HK-2 (cell line): Measurements from ENCODE around the gene LIPA.
A peak's percentile ranks its signal among the peaks of the same experiment; 100 is the strongest.

Experiments
- DNase-seq: peaks from one replicate; pipeline ENCODE4 v3.0.0-alpha.2; 2018; ENCODE audit not compliant: unreplicated experiment

The LIPA gene

GRCh38 chr10:89241026-89241425 lies 10.5 kb downstream of the LIPA start:
- no peak for DNase-seq

DNA sequence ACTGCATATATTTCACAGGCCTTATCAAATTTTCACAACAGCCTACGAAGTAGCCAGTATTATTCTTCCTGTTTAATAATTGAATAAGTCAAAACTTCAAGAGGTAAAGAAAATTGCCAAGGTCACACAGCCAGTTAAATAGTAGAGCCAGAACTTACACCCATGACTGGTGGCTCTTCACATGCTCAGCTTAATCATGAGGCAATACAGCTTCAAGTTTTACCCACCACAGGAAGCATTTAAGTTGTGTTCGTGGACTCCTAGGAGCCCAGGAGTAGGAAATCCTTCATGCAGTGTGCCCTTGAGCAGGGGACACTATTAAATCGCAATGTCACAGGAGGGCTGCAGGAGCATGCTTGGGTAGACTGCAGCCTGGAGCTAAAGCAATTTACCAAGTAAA lies 11.1 kb downstream of the LIPA start:
- DNase-seq = no peak

- no peak for DNase-seq
These were observed 12.5 kb downstream of the LIPA start for GRCh38 chr10:89238956-89239644.

DNA sequence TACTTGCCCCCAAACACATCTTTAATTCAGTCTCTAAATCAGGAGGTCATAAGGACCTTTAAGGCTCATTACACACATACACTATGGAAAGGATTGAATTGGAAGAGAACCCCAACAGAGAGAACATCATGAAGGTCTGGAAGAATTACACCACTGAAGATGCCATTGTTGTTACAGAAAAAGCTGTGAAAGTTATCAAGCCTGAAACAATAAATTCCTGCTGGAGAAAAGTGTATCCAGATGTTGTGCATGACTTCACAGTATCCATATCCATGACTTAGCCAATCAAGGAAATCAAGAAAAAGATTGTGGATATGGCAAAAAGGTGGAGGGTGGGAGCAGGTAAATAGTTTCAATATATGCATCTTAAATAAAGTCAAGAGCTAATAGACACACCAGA lies 13.7 kb downstream of the LIPA start:
- no peak for DNase-seq

- DNase-seq = no peak
These were observed 15.3 kb downstream of the LIPA start for GRCh38 chr10:89236226-89236797.

DNA sequence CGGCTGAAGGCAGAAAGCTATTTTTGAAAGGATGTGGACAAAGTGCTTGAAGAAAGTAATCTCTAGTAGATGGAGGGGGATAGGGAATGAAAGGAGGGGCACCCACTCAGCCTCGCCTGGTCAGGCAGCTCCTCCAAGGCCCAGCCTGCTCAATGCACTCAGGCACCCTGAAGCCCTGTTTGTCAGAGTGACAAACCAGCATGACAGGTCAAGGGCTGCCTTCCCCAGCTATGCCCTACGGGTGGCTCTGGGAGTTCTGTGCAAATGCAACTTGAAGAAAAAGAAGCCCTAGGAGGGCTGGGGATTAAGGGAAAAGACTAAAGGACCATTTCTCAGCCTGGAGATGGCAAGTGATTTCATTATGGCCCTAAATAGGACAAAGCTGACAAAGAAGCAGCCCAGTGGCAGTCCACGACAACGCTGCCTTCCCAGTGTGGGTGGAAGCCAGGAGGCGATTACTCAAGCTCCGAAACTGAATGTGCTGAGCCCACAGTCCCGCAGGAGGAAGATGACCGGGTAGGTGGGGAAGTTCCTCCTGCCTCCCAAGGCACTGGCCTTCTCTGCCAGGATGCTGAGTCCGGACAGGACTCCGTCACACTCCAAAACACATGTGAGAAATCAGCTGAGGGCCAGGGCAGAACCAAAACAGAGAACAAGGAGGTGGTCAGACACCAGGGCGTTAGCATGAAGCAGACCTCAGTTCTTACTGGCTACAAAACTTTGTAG lies 16.3 kb downstream of the LIPA start:
- no peak for DNase-seq

GRCh38 chr10:89233033-89233432 lies 18.5 kb downstream of the LIPA start:
- no peak for DNase-seq

DNA sequence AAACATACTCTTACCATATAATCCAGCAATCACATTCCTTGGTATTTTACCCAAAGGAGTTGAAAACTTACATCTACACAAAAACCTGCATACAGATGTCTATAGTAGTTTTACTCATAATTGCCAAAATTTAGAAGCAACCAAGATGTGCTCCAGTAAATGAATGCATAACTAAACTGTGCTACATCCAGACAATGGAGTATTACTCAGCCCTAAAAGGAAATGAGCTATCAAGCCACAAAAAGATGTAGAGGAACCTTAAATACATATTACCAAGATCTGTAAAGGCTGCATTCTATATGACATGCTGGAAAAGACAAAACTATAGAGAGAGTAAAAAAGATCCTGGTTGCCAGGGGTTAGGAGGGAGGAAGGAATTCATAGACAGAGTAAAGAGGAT lies 22.6 kb downstream of the LIPA start:
- DNase-seq = no peak

DNA sequence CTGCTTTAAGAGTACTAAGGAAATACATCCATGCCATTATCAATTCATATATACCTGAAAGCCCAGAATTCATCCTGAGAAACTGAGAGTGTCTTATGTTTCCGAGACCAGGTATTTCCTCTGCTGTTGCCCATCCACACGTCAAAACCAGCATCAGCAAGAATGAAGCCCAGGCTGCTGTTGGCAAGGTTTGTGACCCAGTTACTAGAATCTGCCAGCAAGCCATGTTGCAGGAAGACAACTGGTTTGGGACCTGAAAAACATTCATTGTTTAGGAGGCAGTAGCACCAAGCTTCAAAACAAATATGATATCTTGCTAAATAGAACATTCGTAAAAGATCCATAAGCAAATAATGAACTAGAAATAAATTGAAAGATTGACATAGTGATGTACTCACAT lies 23.4 kb downstream of the LIPA start:
- DNase-seq = no peak

DNA sequence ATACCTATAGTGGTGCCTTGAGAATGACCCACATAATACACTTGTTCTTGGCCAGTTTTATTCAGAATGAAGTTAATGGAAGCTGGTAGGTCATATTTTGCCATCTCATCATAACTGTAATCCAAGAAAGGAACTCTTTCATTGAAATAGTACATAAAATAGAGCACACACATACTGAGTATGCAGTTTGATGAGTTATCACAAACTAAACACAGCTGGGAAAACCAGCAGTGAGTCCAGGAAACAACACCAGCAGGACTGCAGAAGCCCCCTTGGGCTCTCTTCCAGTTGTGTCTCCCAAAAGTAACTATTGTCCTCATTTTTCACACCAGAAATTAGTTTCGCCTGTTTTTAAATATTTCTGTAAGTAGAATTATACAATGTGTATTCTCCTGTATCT lies 24.7 kb downstream of the LIPA start:
- DNase-seq = no peak

DNA sequence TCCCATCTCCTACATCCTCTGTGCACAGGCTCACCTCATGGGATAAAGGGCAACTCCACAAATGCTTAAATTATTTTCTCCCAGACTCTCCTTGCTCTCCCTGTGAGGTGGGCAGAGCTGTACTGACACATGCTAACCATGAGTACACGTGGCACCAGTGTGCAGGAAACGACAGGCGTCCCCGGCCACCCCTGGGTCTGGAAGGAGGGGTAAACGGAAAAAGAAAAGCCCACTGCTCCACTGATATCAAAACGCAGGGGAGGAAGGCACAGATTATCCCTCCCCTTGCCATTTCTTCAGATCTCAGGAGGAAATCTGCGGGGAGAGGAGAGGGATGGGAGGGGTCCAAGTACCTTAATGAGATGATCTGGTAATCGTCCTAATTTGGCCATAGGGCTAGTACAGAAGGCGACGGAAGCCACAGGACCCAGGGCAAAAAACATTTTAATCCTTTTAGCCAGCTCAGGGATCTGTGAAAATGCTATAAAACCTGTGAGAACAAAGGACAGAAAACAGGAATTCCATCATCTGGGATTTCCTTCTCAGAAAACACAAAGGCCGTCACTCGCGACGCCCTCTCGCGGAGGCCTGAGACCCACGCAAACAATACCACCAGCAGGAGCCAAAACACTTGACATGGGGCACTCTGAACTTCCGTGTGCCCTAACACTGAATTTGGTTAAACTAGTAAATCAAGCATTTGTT lies 26.7 kb downstream of the LIPA start:
- DNase-seq = no peak

DNA sequence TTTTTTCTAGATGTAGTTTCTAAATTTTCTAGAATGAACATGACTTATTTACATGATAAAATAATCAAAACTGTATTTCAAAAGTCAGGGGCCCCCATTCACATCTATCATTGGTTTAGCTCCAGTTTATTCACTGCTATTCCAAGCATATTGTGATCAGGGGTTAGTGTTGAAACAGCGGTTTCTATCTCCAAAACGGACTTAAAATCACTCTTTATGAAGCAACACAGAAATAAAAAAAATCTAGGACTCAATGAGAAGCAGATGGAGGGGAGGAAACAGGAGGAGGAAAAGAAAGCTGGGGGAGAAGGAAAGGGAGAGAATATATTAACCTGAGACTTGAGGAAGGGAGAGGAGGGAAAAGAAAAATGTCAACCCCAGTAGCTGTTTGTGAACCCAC lies 29.7 kb downstream of the LIPA start:
- DNase-seq = no peak

- DNase-seq = no peak
These were observed 31.9 kb downstream of the LIPA start for GRCh38 chr10:89219513-89220218.

- DNase-seq = peak; percentile 38
These were observed 34.3 kb downstream of the LIPA start for GRCh38 chr10:89217057-89217990.

- no peak for DNase-seq
These were observed 35.5 kb downstream of the LIPA start for GRCh38 chr10:89216056-89216455.

DNA sequence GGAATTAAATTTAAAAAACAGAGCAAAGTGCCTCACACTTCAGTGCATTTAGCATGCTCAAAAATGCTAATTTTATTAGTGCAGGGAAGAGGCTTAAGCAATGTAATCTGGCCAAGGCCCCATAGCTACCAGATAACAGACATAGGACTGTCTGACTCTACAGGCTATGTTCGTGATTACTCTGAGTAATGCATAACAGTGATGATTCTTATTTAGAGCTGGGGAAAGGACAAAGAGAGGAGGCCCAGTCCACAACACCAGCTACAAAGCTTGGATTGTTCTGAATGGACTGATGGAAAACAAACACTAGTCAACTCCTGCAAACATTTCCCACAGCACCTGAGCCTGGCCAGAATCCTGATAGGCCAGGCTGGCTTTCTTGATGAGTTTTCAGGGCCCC lies 36.1 kb downstream of the LIPA start:
- no peak for DNase-seq

DNA sequence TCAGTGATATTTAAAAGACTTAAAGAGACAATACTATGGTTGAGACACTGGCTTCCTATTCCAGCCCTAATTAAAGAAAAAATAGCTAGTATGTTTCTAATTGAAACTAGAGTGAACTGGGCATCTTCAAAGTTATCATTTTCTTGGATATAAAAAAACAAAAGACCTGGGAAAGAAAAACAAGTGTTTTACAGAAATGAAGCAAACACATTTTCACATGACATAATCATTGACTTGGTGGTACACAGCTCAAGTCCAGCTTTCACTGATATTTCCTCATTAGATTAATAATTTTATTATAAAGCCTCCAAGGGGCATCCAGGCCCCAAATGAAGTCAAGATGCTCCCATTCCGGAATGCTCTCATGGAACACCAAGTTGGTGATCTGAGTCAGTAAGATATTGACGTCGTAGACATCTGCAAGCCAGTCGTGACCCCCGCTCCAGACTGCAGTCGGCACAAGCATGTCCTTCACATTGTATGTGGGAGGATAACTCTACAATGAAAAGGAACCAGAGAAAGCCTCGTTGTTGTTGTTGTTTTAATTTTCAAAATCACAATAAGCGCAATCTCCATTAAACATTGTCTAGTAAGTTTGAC lies 36.9 kb downstream of the LIPA start:
- no peak for DNase-seq

DNA sequence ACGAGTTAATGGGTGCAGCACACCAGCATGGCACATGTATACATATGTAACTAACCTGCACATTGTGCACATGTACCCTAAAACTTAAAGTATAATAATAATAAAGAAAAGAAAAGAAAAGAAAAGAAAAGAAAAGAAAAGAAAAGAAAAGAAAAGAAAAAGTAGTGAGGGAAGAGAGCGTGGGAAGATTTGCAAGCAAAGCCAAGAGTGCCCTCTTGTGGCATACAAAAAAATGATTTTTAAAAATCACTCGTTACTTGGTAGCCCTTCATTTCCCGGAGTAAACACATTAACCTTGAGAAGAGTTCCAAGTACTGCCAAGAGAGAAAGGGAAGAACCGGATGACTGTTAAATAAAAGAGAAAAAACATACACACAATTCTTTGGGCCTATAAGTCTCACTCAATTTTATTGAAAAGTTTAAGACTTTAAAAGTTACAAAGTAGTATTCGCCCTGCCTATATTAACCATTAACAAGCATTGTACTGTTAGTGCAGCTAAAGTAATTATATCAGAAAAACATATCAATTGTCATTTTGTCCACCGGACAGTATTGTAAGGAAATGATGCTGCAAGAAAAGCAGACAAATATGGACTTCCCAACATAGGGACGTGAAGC lies 38.3 kb downstream of the LIPA start:
- DNase-seq = no peak

DNA sequence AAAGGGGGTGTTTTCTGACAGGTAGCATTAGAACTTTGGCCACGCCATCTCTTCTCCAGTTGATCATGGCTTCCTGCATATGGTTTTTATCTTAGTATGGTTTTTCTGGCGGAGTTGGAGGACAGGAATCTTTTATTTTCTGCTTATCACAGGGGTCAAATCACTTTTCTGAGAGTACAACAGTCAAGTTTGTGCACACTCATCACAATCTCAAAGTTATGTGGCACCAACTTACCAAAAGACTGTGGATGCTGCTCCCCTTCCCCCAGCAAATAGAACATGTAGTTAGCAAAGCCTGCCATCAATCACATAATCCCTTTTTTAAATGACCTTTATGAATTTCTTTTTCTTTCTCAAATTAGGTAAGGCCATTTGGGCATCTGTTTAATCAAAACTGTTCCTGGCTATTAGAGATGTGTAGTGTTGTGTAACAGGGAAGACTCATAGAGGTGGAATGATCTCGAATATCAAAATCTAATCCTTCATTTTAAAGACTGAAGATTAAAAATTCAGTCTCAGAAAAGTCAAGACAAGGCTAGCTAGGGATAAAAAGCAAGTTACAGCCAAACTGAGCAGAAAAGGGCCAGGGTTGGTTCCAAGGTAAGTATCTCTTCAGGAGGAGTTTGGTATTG lies 40.7 kb downstream of the LIPA start:
- DNase-seq = no peak

DNA sequence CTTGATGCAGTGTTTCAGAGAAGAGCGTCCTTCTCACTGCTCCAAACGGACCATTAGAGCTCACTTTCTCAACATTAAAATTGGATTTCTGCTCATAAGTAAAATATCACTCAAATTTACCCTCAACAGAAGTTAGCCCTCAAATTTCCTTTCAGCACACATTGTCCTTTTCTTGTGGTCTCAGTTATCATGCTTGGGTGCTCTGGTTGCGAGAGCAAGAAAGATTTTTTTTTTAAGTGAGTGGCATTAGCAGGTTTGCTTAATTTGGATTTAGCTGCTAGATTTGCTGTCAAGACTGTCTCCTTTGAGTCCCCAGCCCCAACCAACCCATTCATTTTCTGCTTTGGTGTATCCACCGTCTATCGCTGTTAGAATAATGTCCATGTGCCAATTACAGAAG lies 41.9 kb downstream of the LIPA start:
- no peak for DNase-seq
